HG03558 (cell line): ENCODE results near the gene KPNA6.

Experiments used
- ATAC-seq: cut with Tn5 transposase; IDR thresholded peaks from one replicate; pipeline ENCODE4 v1.9.1; 2021; ENCODE audit warnings: moderate number of reproducible peaks; ENCODE audit not compliant: unreplicated experiment; ENCODE audit errors: extremely low read depth

KPNA6 gene

GRCh38 chr1:32182060-32182459 lies 74.2 kb downstream of the KPNA6 start:
- ATAC-seq = no peak

- no peak for ATAC-seq
Observed at GRCh38 chr1:32184650-32185049, 76.8 kb downstream of the KPNA6 start.

GRCh38 chr1:32186077-32186476 lies 78.2 kb downstream of the KPNA6 start:
- no peak for ATAC-seq

- no peak for ATAC-seq
Observed at GRCh38 chr1:32186491-32186890, 78.6 kb downstream of the KPNA6 start.

GRCh38 chr1:32187850-32188249 lies 80.0 kb downstream of the KPNA6 start:
- ATAC-seq = no peak

GRCh38 chr1:32192220-32192948 lies 84.5 kb downstream of the KPNA6 start:
- no peak for ATAC-seq

GRCh38 chr1:32194984-32195383 lies 87.1 kb downstream of the KPNA6 start:
- no peak for ATAC-seq

GRCh38 chr1:32195531-32195930 lies 87.7 kb downstream of the KPNA6 start:
- no peak for ATAC-seq

- no peak for ATAC-seq
Observed at GRCh38 chr1:32195972-32196823, 88.3 kb downstream of the KPNA6 start.

GRCh38 chr1:32197074-32197473 lies 89.2 kb downstream of the KPNA6 start:
- ATAC-seq = no peak

GRCh38 chr1:32197837-32198236 lies 90.0 kb downstream of the KPNA6 start:
- ATAC-seq = no peak

- no peak for ATAC-seq
Observed at GRCh38 chr1:32198237-32199042, 90.6 kb downstream of the KPNA6 start.

GRCh38 chr1:32199043-32199716 lies 91.3 kb downstream of the KPNA6 start:
- no peak for ATAC-seq

- ATAC-seq = no peak
Observed at GRCh38 chr1:32199717-32200072, 91.8 kb downstream of the KPNA6 start.

GRCh38 chr1:32200226-32201010 lies 92.6 kb downstream of the KPNA6 start, which contains the start of gene CCDC28B:
TSS of gene CCDC28B (plus strand) at chr1:32200595. CDS start at chr1:32201936, 1,341 bp downstream.
- no peak for ATAC-seq

- ATAC-seq = no peak
Observed at GRCh38 chr1:32201011-32201855, 93.4 kb downstream of the KPNA6 start.

GRCh38 chr1:32204943-32205361 lies 97.1 kb downstream of the KPNA6 start:
- ATAC-seq = no peak
